Panc1 (cell line): Measurements from ENCODE around the gene PAX3.

Source experiments
- POLR2AphosphoS5 ChIP-seq: IDR thresholded peaks from 2 replicates; pipeline ENCODE4 v1.6.1; 2012; ENCODE audit warnings: mild to moderate bottlenecking, low read depth, low read length, moderate library complexity
- TF ChIP-seq, protein P1 (sequence below), 2 experiments: IDR thresholded peaks; 2 replicates each; pipeline ENCODE4 v1.6.1; 2011 to 2012; ENCODE audit warnings: low read depth in 2 of 2, control low read depth in 1 of 2, low read length in 1 of 2, mild to moderate bottlenecking in 1 of 2, moderate library complexity in 1 of 2; ENCODE audit not compliant: insufficient read depth in 1 of 2

DNA sequence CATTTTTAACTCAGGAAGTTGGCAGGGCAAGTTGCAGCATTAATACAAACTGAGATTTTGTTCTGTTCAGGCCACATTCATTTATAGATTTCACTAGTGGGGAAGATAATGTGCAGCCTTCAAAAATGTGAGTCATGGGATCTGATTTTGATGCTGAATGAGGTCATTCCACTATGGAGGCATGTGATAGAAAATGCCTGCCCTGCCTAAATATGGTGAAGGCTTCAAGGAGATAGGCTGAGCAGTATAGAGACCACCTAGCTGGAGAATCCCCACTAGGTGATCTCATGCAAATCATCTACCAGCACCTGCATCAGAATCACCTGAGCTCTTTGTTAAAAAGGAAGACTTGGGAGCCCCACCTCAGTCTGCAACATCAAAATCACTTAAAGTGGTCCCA, 43.7 kb downstream of the PAX3 start:
- TF ChIP-seq POLR2AphosphoS5, result no peak
- TF ChIP-seq, protein P1, sequence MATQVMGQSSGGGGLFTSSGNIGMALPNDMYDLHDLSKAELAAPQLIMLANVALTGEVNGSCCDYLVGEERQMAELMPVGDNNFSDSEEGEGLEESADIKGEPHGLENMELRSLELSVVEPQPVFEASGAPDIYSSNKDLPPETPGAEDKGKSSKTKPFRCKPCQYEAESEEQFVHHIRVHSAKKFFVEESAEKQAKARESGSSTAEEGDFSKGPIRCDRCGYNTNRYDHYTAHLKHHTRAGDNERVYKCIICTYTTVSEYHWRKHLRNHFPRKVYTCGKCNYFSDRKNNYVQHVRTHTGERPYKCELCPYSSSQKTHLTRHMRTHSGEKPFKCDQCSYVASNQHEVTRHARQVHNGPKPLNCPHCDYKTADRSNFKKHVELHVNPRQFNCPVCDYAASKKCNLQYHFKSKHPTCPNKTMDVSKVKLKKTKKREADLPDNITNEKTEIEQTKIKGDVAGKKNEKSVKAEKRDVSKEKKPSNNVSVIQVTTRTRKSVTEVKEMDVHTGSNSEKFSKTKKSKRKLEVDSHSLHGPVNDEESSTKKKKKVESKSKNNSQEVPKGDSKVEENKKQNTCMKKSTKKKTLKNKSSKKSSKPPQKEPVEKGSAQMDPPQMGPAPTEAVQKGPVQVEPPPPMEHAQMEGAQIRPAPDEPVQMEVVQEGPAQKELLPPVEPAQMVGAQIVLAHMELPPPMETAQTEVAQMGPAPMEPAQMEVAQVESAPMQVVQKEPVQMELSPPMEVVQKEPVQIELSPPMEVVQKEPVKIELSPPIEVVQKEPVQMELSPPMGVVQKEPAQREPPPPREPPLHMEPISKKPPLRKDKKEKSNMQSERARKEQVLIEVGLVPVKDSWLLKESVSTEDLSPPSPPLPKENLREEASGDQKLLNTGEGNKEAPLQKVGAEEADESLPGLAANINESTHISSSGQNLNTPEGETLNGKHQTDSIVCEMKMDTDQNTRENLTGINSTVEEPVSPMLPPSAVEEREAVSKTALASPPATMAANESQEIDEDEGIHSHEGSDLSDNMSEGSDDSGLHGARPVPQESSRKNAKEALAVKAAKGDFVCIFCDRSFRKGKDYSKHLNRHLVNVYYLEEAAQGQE (IDR thresholded peaks at IDR 0.05; ENCODE audit: insufficient read depth in 1 of 2, low read depth in 2 of 2, low read length in 1 of 2), result no peak
